Esophagus (tissue), 2 donors: ENCODE results near the gene MDP1. TPM values are rescaled to one million over a fixed set of nuclear protein-coding genes. Genes with fewer than 3 reads are reported as not detected.
"Not testable (repeated sequence)": the region's sequence is repeated elsewhere in the genome, so short reads cannot be mapped to it uniquely, and the experiment has no call there.

Experiments used
- H3K27ac ChIP-seq, 2 donors: one replicate each; pipeline ENCODE4 v1.5.1; 2013; ENCODE audit warnings: low read depth in 2 of 2, mild to moderate bottlenecking in 2 of 2, inconsistent platforms in 1 of 2, low read length in 1 of 2, moderate library complexity in 1 of 2
- H3K27me3 ChIP-seq, 2 donors: one replicate each; pipeline ENCODE4 v1.6.1; 2013; ENCODE audit warnings: low read length in 2 of 2, control low read depth in 1 of 2, mild to moderate bottlenecking in 1 of 2; ENCODE audit not compliant: insufficient read depth in 2 of 2, control insufficient read depth in 1 of 2
- H3K36me3 ChIP-seq, 2 donors: one replicate each; pipeline ENCODE4 v1.6.1; 2013; ENCODE audit warnings: low read length in 1 of 2; ENCODE audit not compliant: control insufficient read depth in 2 of 2, insufficient read depth in 2 of 2
- H3K4me1 ChIP-seq, 2 donors: one replicate each; pipeline ENCODE4 v1.6.1; 2013; ENCODE audit warnings: low read length in 1 of 2; ENCODE audit not compliant: control insufficient read depth in 2 of 2, insufficient read depth in 2 of 2
- H3K4me3 ChIP-seq, 2 donors: one replicate each; pipeline ENCODE4 v1.5.1; 2013; ENCODE audit warnings: low read length in 2 of 2, mild to moderate bottlenecking in 2 of 2, low read depth in 1 of 2, moderate library complexity in 1 of 2
- H3K9me3 ChIP-seq, 2 donors: one replicate each; pipeline ENCODE4 v1.6.1; 2013; ENCODE audit warnings: mild to moderate bottlenecking in 2 of 2, low read depth in 1 of 2, low read length in 1 of 2, moderate library complexity in 1 of 2; ENCODE audit not compliant: control insufficient read depth in 2 of 2, insufficient read depth in 1 of 2
- WGBS, 2 donors: extraction: QIAGEN DNeasy Blood & Tissue Kit; methylation state at CpG; one replicate each; pipeline ENCODE4 v1.1.7; 2013; 5-methylcytosine and 5-hydroxymethylcytosine counted together
- polyA plus RNA-seq, 2 donors: library from polyadenylated mRNA; stranded (reverse); fragments of 200-250 nt; gene quantifications; one replicate each; pipeline ENCODE4 v1.2.3, GENCODE V29; 2013
- donor health status: healthy with polysubstance abuse.
- donor health status: Bipolar disorder and iron deficiency.

MDP1 gene
- polyA plus RNA-seq, 2 donors, result 12.1 to 12.8 TPM

GRCh38 chr14:24252289-24253124 lies 36.6 kb upstream of the MDP1 start:
- H3K27me3 ChIP-seq, result no peaks in the 10 kb centered on the region
- H3K27ac ChIP-seq, result peak overlapping the region in 1 of 2 donors; percentile 37
- peaks cover 0 to 4% of the 10 kb centered on the region in 2 donors for H3K4me1 ChIP-seq
- peaks cover 7 to 55% of the 10 kb centered on the region in 2 donors for H3K36me3 ChIP-seq
- no peak overlapping the region for H3K4me3 ChIP-seq
- no peaks in the 10 kb centered on the region for H3K9me3 ChIP-seq
- 70 to 72% methylated on average over 11 of the region's 11 CpGs for WGBS, 2 donors

GRCh38 chr14:24251880-24252288 lies 36.0 kb upstream of the MDP1 start:
- H3K36me3 ChIP-seq, result peaks cover 7 to 53% of the 10 kb centered on the region in 2 donors
- H3K27ac ChIP-seq, result peak overlapping the region in 1 of 2 donors; percentile 37

DNA sequence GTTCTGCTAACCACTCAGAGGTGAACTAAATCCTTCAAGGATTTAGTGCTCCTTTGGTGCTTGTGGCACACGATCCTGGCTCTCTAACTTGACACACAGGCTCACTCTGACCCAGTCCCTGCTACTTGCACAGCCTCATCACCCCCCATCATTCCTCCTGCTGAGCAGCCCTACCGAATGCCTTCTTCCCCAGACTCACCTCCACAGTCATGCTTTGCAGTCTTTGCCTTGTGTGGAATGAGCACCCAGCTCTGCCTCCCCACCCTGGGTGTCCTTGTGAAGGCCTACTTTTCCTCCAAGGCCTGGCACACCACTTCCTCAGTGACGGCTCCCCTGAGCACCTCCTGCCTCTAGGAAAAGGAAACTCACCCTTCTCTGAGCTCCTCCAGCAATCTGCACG lies 34.5 kb upstream of the MDP1 start:
- Histone ChIP-seq H3K27ac (peak overlapping the region in 1 of 2 donors; percentile 33), H3K9me3 (no peaks in the 10 kb centered on the region), H3K27me3 (no peaks in the 10 kb centered on the region), H3K4me1 (peaks cover 0 to 4% of the 10 kb centered on the region in 2 donors), H3K4me3 (no peak overlapping the region), H3K36me3 (peaks cover 7 to 40% of the 10 kb centered on the region in 2 donors)
- WGBS, 2 donors, result 61 to 72% methylated on average over 4 of the region's 4 CpGs

More at GRCh38 chr14:24251880-24252288, 36.0 kb upstream of the MDP1 start:
- Histone ChIP-seq H3K27me3 (no peaks in the 10 kb centered on the region), H3K4me1 (peaks cover 0 to 4% of the 10 kb centered on the region in 2 donors), H3K4me3 (no peak overlapping the region), H3K9me3 (no peaks in the 10 kb centered on the region)
- WGBS, 2 donors, result 92 to 94% methylated on average over 1 of the region's 1 CpG

GRCh38 chr14:24249230-24250021 lies 33.6 kb upstream of the MDP1 start:
- no peak overlapping the region for H3K27ac ChIP-seq
- no peaks in the 10 kb centered on the region for H3K9me3 ChIP-seq
- WGBS, 2 donors, result 72 to 76% methylated on average over 13 of the region's 13 CpGs
- no peak overlapping the region for H3K4me3 ChIP-seq
- peaks cover 0 to 4% of the 10 kb centered on the region in 2 donors for H3K4me1 ChIP-seq
- H3K36me3 ChIP-seq, result peaks cover 3 to 31% of the 10 kb centered on the region in 2 donors
- H3K27me3 ChIP-seq, result no peaks in the 10 kb centered on the region

GRCh38 chr14:24247422-24247821 lies 31.6 kb upstream of the MDP1 start:
- H3K36me3 ChIP-seq, result peaks cover 3 to 18% of the 10 kb centered on the region in 2 donors
- no peak overlapping the region for H3K4me3 ChIP-seq
- H3K4me1 ChIP-seq, result peaks cover 0 to under 1% of the 10 kb centered on the region in 2 donors
- WGBS, 2 donors, result 67 to 74% methylated on average over 7 of the region's 7 CpGs
- H3K27ac ChIP-seq, result peak overlapping the region in 1 of 2 donors; percentile 3
- no peaks in the 10 kb centered on the region for H3K9me3 ChIP-seq
- no peaks in the 10 kb centered on the region for H3K27me3 ChIP-seq

- peak overlapping the region in 1 of 2 donors; percentile 28 for H3K27ac ChIP-seq
- no peaks in the 10 kb centered on the region for H3K27me3 ChIP-seq
- no peaks in the 10 kb centered on the region for H3K9me3 ChIP-seq
- H3K36me3 ChIP-seq, result peaks cover 3 to 11% of the 10 kb centered on the region in 2 donors
- H3K4me3 ChIP-seq, result no peak overlapping the region
- WGBS, 2 donors, result 61 to 77% methylated on average over 3 of the region's 3 CpGs
- H3K4me1 ChIP-seq, result no peaks in the 10 kb centered on the region
Observed at GRCh38 chr14:24246765-24247212, 30.9 kb upstream of the MDP1 start.

DNA sequence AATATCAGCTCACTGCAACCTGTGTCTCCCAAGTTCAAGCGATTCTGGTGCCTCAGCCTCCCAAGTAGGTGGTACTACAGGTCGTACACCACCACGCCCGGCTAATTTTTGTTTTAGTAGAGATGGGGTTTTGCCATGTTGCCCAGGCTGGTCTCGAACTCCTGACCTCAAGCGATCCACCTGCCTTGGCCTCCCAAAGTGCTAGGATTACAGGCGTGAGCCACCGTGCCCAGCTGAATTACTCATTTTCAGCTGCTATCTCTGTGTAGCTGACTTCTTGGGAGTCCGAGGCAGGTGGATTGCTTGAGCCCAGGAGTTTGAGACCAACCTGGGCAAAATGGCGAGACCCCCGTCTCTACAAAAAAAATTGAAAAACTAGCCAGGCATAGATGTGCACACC lies 29.5 kb upstream of the MDP1 start:
- WGBS, 2 donors, result 90 to 93% methylated on average over 11 of the region's 11 CpGs

DNA sequence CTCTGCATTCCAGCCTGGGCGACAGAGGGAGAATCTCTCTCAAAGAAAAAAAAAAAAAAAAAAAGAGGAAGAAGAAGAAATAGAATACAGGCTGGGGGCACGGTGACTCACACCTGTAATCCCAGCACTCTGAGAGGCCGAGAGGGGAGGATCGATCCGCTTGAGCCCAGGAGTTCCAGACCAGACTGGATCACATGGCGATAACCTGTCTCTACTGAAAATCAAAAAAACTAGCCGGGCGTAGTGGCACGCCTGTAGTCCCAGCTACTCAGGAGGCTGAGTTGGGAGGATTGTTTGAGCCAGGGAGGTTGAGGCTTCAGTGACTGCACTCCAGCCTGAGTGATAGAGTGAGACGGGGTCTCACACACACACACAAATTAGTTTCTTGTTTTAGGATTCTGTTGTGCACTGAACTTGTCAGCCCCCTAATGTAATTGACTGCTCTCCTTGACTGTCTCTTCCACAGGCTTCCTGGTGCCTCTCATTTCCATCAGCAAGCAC lies 27.5 kb upstream of the MDP1 start:
- Histone ChIP-seq H3K9me3 (no peaks in the 10 kb centered on the region), H3K27ac (peak overlapping the region; percentile 99 to 100), H3K4me3 (peak overlapping the region; percentile 69 to 76), H3K27me3 (no peaks in the 10 kb centered on the region), H3K36me3 (peaks cover 11 to 18% of the 10 kb centered on the region in 2 donors), H3K4me1 (peaks cover 2 to 12% of the 10 kb centered on the region in 2 donors)
- 41 to 50% methylated on average over 10 of the region's 10 CpGs for WGBS, 2 donors

More for the DNA sequence above, 29.5 kb upstream of the MDP1 start:
- not testable (repeated sequence) for H3K27me3 ChIP-seq, H3K4me3 ChIP-seq, H3K27ac ChIP-seq, H3K4me1 ChIP-seq, H3K9me3 ChIP-seq
- peaks cover 7 to 11% of the 10 kb centered on the region in 2 donors for H3K36me3 ChIP-seq

GRCh38 chr14:24241829-24242443 lies 26.1 kb upstream of the MDP1 start:
- H3K27me3 ChIP-seq, result no peaks in the 10 kb centered on the region
- WGBS, 2 donors, result 1 to 2% methylated on average over 39 of the region's 39 CpGs
- H3K36me3 ChIP-seq, result peaks cover 19 to 29% of the 10 kb centered on the region in 2 donors
- H3K9me3 ChIP-seq, result no peaks in the 10 kb centered on the region
- peak overlapping the region; percentile 69 to 76 for H3K4me3 ChIP-seq
- peaks cover 2 to 12% of the 10 kb centered on the region in 2 donors for H3K4me1 ChIP-seq
- peak overlapping the region; percentile 99 to 100 for H3K27ac ChIP-seq
